WTC11 (cell line): ENCODE results near the gene CHRNA4.

Source experiments
- ATF1 ChIP-seq: sonication (generic); formaldehyde crosslinking; IDR thresholded peaks from 2 replicates; pipeline ENCODE4 v1.8.1; 2023; ENCODE audit warnings: mild to moderate bottlenecking, moderate library complexity, missing genetic modification reagents
- ERG ChIP-seq: fragments of 250-450 bp; sonication (Bioruptor Pico); IDR thresholded peaks from 2 replicates; pipeline ENCODE4 v1.8.0; 2021; ENCODE audit warnings: mild to moderate bottlenecking
- NFE2L1 ChIP-seq: sonication (generic); formaldehyde crosslinking; IDR thresholded peaks from 2 replicates; pipeline ENCODE4 v1.8.1; 2023; ENCODE audit warnings: missing genetic modification reagents
- NR3C1 ChIP-seq: sonication (generic); formaldehyde crosslinking; conservative IDR thresholded peaks from 2 replicates; pipeline ENCODE4 v1.8.1; 2023; ENCODE audit warnings: low read depth, mild to moderate bottlenecking, missing genetic modification reagents
- ZNF425 ChIP-seq: fragments of 250-450 bp; sonication (Bioruptor Pico); conservative IDR thresholded peaks from 2 replicates; pipeline ENCODE4 v1.9.0; 2021; ENCODE audit warnings: mild to moderate bottlenecking
- TF ChIP-seq, protein P1 (sequence below): sonication (generic); formaldehyde crosslinking; IDR thresholded peaks from 2 replicates; pipeline ENCODE4 v1.8.0; 2022; ENCODE audit warnings: mild to moderate bottlenecking, missing genetic modification reagents
- TF ChIP-seq, protein P2 (sequence below): fragments of 200-600 bp; IDR thresholded peaks from 2 replicates; pipeline ENCODE4 v1.8.0; 2022; ENCODE audit warnings: antibody characterized with exemption
- TF ChIP-seq, protein P3 (sequence below): sonication (generic); formaldehyde crosslinking; IDR thresholded peaks from 2 replicates; pipeline ENCODE4 v1.8.0; 2022; ENCODE audit warnings: mild to moderate bottlenecking, missing genetic modification reagents

DNA sequence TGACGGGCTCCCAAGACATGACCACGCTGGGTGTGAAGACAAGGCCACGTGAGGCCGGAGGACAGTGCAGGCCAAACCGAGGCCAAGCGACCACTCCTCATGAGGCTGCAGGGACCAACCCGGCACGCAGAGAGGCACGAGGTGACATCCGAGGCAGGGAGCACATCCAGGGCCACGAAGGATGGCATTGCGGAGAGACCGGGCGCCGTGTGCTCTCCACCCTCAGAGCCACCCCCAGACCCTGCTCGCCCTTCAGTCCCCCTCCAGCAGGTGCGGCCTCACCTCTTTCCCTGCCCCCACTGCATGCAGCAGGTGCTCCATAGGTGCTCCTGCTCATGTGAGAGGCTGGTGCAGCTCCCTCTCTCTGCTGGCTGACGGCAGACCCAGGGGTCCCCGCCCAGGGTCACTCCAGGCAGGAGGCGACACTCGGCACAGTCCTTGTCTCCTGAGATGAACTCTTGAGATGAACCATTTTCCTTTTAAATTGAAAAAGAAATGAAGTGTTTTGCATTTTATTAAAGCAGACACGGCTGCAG lies 33.8 kb upstream of the CHRNA4 start:
- no peak for TF ChIP-seq ATF1 (CRISPR knock-in tag)
- no peak for TF ChIP-seq NFE2L1
- TF ChIP-seq, protein P1, sequence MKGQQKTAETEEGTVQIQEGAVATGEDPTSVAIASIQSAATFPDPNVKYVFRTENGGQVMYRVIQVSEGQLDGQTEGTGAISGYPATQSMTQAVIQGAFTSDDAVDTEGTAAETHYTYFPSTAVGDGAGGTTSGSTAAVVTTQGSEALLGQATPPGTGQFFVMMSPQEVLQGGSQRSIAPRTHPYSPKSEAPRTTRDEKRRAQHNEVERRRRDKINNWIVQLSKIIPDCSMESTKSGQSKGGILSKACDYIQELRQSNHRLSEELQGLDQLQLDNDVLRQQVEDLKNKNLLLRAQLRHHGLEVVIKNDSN (CRISPR knock-in tag) = no peak
- TF ChIP-seq, protein P2, sequence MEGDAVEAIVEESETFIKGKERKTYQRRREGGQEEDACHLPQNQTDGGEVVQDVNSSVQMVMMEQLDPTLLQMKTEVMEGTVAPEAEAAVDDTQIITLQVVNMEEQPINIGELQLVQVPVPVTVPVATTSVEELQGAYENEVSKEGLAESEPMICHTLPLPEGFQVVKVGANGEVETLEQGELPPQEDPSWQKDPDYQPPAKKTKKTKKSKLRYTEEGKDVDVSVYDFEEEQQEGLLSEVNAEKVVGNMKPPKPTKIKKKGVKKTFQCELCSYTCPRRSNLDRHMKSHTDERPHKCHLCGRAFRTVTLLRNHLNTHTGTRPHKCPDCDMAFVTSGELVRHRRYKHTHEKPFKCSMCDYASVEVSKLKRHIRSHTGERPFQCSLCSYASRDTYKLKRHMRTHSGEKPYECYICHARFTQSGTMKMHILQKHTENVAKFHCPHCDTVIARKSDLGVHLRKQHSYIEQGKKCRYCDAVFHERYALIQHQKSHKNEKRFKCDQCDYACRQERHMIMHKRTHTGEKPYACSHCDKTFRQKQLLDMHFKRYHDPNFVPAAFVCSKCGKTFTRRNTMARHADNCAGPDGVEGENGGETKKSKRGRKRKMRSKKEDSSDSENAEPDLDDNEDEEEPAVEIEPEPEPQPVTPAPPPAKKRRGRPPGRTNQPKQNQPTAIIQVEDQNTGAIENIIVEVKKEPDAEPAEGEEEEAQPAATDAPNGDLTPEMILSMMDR = no peak
- no peak for TF ChIP-seq ZNF425
- TF ChIP-seq, protein P3, sequence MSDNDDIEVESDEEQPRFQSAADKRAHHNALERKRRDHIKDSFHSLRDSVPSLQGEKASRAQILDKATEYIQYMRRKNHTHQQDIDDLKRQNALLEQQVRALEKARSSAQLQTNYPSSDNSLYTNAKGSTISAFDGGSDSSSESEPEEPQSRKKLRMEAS (CRISPR knock-in tag) = no peak
- TF ChIP-seq NR3C1 (CRISPR knock-in tag) = no peak
- TF ChIP-seq ERG (CRISPR knock-in tag) = no peak
